Activated T-cell treated with anti-CD3 and anti-CD28 coated beads, Interleukin-2, amount 50 U/mL, for 72 hours (primary cell): Measurements from ENCODE around the gene ASXL2. TPM values are rescaled to one million over a fixed set of nuclear protein-coding genes. Genes with fewer than 3 reads are reported as not detected.
A peak's percentile ranks its signal among the peaks of the same experiment; 100 is the strongest.
"Not testable (repeated sequence)": the region's sequence is repeated elsewhere in the genome, so short reads cannot be mapped to it uniquely, and the experiment has no call there.

Source experiments
- ATAC-seq, 2 donors: fragments of 150-1000 bp; cut with Tn5 transposase; replicated peaks in 1 of 2; 2 replicates each; pipeline ENCODE4 v1.10.0; 2021; ENCODE audit warnings: moderate library complexity in 2 of 2, mild to moderate bottlenecking in 1 of 2
- DNase-seq, 2 donors: peaks; one replicate each; pipeline ENCODE4 v3.0.0; 2021 to 2022; ENCODE audit warnings: mixed read lengths in 1 of 2
- H3K27ac Mint-ChIP-seq: one replicate; pipeline ENCODE4 v1.8.0; 2022; ENCODE audit warnings: mild to moderate bottlenecking, moderate library complexity, mixed read lengths
- H3K27me3 Mint-ChIP-seq: one replicate; pipeline ENCODE4 v1.8.0; 2022; ENCODE audit warnings: low read depth, mixed read lengths
- H3K36me3 Mint-ChIP-seq, 2 donors: one replicate each; pipeline ENCODE4 v1.8.0; 2022; ENCODE audit warnings: mixed read lengths in 2 of 2, mild to moderate bottlenecking in 1 of 2; ENCODE audit not compliant: insufficient read depth in 2 of 2
- H3K4me1 Mint-ChIP-seq: one replicate; pipeline ENCODE4 v1.8.0; 2022; ENCODE audit warnings: low read depth, mixed read lengths
- H3K4me3 Mint-ChIP-seq, 2 donors: one replicate each; pipeline ENCODE4 v1.8.0; 2022; ENCODE audit warnings: mild to moderate bottlenecking in 2 of 2, mixed read lengths in 2 of 2, moderate library complexity in 2 of 2
- H3K9me3 Mint-ChIP-seq, 2 donors: one replicate each; pipeline ENCODE4 v1.8.0; 2022; ENCODE audit warnings: mixed read lengths in 2 of 2
- total RNA-seq, 2 donors: library from RNA; stranded (reverse); gene quantifications; one replicate each; pipeline ENCODE4 v1.2.3, GENCODE V29; 2022

The ASXL2 gene
- 10 to 100 TPM; 38.9 to 39.8 TPM for total RNA-seq

DNA sequence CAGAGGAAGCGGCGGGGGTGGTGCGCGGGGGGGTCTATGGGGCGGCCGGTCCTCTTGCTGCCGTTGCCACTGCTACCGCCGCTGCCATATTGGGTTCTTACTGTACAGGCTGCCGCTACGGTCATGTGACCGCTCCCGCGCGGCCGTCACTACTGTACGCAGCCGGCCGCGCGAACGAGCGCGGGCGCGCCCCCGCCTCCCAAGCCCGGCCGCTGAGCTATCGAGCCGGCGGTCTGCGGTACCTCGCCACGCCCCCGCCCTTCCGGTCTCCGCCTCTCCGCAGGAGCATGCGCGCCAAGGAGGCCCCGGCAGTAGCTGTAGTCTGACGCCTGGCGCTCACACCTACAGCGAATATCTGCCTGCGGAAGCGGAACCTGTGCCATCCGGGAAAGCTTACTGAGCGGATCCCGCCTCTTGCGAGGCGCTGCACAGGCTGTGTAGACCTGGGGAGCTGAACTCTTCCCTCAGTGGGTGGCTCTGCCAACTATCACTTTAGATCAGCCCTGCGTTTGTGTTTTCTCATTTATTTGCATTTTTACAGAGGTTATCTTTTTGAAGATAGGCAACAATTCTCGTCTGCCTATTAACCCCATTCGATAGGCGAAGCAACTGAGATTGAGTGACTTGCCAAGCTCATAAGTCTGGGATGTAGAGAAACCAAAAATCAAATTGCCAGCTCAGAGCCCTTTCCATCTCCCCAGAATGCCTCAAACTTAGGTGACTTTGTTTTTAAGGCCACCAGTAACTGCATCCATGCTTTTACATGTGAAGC, at the start of gene ASXL2:
ASXL2 (minus strand) TSS at position 127 of the 772 bp plus-strand sequence. CDS start 265 bp downstream, outside the sequence.
- Mint-ChIP-seq H3K36me3 (peaks cover 4 to 8% of the 10 kb centered on the region in 2 donors), H3K4me1 (peaks cover 66% of the 10 kb centered on the region), H3K27me3 (no peaks in the 10 kb centered on the region), H3K4me3 (peak within 1 kb of the TSS; percentile 96 to 100), H3K27ac (peak within 1 kb of the TSS; percentile 99), H3K9me3 (peaks cover 0 to 4% of the 10 kb centered on the region in 2 donors)
- DNase-seq (peak; percentile 97 to 98), ATAC-seq (peak; percentile 89 to 90)

DNA sequence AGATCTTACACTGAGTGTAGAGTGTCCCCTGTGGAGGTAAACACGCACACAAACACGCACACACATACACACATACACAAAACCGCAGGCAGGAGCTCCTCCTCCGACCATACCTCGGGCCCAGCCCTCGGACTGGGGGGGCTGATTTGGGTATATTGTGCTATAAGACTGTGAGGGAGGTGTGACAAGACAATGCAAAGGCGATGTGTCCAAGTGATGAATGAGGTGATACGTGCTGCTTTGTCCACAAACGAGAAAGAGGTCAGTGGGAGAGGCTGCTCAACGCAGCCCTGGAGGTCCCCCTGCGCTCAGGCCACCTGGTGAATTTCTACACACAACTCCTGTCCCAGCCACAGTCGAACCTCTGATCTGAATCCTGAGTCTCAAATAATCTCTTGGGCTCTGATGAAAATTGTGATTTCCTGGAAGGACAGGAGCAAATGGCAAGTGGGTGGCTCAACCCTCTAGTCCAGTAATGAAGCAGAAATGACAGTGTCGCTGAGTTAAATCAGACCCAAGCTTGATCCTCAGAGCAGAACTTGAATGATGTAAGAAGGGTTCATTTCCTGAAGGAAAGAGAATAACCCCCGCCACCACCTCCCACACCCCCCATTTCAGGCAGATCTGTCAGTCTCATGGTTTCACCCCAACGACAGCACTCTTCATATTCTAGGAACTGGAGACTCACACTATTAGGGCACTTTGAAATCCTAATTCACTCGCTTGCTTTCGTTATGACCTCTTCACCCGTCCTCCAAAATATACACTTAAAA, 48.9 kb upstream of the ASXL2 start:
- DNase-seq, result peak in 1 of 2 donors; percentile 9
- Mint-ChIP-seq H3K27me3 (no peaks in the 10 kb centered on the region), H3K4me1 (peaks cover 8% of the 10 kb centered on the region), H3K27ac (peak overlapping the region; percentile 61), H3K36me3 (no peaks in the 10 kb centered on the region), H3K9me3 (no peaks in the 10 kb centered on the region), H3K4me3 (peak overlapping the region in 1 of 2 donors; percentile 38)
- peak; percentile 36 to 76 for ATAC-seq

DNA sequence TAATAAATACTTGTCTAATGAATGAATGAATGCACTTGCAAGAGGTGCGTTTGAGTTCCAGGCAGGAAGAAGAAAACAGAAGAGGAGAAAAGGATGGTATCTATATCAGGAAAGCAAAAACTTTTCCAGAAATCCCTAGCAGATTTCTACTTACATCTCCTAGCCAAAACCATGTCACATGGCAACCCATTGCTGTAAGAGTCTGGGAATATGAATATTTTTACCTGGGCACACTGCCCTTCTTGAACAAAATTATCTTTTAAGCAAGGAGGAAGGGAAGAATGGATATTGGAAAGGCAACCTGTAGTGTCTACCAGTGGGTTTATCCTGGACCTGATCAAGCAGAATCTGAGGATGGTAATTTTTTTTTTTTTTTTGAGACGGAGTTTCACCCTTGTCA, 44.2 kb upstream of the ASXL2 start:
- ATAC-seq (no peak), DNase-seq (no peak)
- no peak overlapping the region for H3K4me3 Mint-ChIP-seq
- no peaks in the 10 kb centered on the region for H3K27me3 Mint-ChIP-seq
- H3K9me3 Mint-ChIP-seq, result no peaks in the 10 kb centered on the region
- H3K36me3 Mint-ChIP-seq, result no peaks in the 10 kb centered on the region
- peaks cover 6% of the 10 kb centered on the region for H3K4me1 Mint-ChIP-seq
- H3K27ac Mint-ChIP-seq, result no peak overlapping the region

DNA sequence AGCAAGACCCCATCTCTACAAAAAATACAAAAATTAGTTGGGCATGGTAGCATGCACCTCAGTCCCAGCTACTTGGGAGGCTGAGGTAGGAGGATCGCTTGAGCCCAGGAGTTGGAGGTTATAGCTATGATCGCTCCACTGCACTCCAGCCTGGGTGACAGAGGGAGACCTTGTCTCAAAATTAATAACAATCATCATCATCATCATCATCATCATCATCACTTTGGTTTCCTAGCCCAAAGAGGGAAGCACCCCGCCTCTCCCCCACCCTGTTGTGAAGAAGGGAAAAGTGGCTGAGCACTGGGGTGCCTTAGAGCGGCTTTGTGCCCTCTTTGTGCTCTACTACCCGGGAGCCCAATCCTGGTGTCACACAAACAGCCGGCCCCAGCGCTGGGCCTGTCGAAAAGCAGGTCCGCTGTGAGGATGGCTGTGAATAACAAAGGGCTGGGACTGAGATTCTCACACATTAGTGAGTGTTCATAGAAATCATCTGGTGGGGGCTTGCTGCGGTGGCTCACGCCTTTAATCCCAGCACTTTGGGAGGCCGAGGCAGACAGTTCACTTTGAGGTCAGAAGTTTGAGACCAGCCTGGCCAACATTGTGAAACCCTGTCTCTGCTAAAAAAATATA, 42.6 kb upstream of the ASXL2 start:
- Mint-ChIP-seq H3K9me3 (no peaks in the 10 kb centered on the region), H3K27me3 (no peaks in the 10 kb centered on the region), H3K27ac (no peak overlapping the region), H3K4me1 (peaks cover 9% of the 10 kb centered on the region), H3K36me3 (no peaks in the 10 kb centered on the region), H3K4me3 (no peak overlapping the region)
- DNase-seq (no peak), ATAC-seq (no peak)

DNA sequence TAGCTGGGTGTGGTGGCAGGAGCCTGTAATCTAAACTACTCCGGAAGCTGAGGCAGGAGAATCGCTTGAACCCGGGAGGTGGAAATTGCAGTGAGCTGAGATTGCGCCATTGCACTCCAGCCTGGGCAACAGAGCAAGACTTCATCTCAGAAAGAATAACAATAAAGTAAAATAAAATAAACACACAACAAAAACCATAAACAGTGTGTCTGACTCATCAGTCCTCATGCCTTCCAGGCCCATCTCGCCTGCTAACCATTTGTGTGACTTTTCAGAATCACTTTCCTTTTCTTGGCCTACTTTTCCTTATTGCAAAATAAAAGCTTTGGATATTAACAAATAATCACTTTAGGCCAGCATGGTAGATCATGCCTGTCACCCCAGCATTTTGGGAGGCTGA, 42.0 kb upstream of the ASXL2 start:
- Mint-ChIP-seq H3K4me1 (peaks cover 9% of the 10 kb centered on the region), H3K27ac (no peak overlapping the region), H3K27me3 (no peaks in the 10 kb centered on the region), H3K4me3 (no peak overlapping the region), H3K36me3 (no peaks in the 10 kb centered on the region), H3K9me3 (no peaks in the 10 kb centered on the region)
- DNase-seq (no peak), ATAC-seq (no peak)

DNA sequence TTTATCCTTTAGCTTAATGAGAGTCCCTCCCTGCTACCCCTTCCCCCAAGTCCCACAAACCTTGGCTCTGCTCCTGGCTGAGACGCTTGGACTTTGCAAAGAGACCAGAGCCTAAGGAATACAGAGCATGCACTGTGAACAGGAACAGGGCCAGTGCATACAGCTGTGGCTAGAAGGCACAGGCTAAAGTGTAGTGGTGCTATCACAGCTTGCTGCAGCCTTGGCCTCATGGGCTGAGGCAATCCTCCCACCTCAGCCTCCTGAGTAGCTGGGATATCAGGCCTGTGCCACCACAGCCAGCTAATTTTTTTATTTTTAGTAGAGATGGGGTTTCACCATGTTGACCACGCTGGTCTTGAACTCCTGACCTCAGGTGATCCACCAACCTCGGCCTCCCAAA, 39.5 kb upstream of the ASXL2 start:
- Mint-ChIP-seq H3K27ac (no peak overlapping the region), H3K36me3 (no peaks in the 10 kb centered on the region), H3K4me1 (peaks cover 9% of the 10 kb centered on the region), H3K27me3 (no peaks in the 10 kb centered on the region), H3K4me3 (no peak overlapping the region), H3K9me3 (no peaks in the 10 kb centered on the region)
- no peak for ATAC-seq
- no peak for DNase-seq

DNA sequence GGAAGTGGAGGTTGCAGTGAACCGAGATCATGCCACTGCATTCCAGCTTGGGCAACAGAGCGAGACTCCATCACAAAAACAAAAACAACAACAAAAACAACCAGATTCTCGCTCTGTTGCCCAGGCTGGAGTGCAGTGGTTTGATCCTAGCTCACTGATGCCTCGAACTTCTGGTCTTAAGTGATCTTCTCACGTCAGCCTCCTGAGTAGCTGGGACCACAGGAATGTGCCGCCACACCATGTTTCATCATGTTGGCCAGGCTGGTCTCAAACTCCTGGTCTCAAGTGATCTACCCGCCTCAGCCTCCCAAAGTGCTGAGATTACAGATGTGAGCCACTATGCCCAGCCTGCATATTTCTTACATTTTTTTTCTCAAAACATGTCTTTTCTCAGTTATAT, 39.1 kb upstream of the ASXL2 start:
- not testable (repeated sequence) for ATAC-seq, H3K4me3 Mint-ChIP-seq

DNA sequence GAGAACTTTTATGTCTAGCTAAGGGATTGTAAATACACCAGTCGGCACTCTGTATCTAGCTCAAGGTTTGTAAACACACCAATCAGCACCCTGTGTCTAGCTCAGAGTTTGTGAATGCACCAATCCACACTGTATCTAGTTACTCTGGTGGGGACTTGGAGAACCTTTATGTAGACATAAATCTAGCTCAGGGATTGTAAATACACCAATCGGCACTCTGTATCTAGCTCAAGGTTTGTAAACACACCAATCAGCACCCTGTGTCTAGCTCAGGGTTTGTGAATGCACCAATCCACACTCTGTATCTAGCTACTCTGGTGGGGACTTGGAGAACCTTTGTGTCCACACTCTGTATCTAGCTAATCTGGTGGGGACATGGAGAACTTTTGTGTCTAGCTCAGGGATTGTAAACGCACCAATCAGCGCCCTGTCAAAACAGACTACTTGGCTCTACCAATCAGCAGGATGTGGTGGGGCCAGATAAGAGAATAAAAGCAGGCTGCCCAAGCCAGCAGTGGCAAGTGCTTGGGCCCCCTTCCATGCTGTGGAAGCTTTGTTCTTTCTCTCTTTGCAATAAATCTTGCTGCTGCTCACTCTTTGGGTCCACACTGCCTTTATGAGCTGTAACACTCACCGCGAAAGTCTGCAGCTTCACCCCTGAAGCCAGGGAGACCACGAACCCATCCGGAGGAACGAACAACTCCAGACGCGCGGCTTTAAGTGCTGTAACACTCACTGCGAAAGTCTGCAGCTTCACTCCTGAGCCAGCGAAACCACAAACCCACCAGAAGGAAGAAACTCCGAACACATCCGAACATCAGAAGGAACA, 37.9 kb upstream of the ASXL2 start:
- peak; percentile 25 to 41 for DNase-seq
- H3K27me3 Mint-ChIP-seq, H3K4me1 Mint-ChIP-seq, ATAC-seq, H3K36me3 Mint-ChIP-seq, H3K9me3 Mint-ChIP-seq, H3K27ac Mint-ChIP-seq: not testable (repeated sequence)
- H3K4me3 Mint-ChIP-seq, result peak overlapping the region; percentile 82 to 86

More for the DNA sequence above, 39.1 kb upstream of the ASXL2 start:
- not testable (repeated sequence) for H3K27me3 Mint-ChIP-seq, H3K27ac Mint-ChIP-seq, H3K9me3 Mint-ChIP-seq, H3K4me1 Mint-ChIP-seq, H3K36me3 Mint-ChIP-seq, DNase-seq

DNA sequence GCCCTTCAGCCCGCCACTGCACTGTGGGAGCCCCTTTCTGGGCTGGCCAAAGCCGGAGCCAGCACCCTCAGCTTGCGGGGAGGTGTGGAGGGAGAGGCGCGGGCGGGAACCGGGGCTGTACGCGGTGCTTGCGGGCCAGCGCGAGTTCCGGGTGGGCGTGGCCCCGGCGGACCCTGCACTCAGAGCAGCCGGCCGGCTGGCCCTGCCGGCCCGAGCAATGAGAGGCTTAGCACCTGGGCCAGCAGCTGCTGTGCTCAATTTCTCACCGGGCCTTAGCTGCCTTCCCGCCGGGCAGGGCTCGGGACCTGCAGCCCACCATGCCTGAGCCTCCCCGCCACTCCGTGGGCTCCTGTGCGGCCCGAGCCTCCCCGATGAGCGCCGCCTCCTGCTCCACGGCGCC, 37.1 kb upstream of the ASXL2 start:
- not testable (repeated sequence) for H3K36me3 Mint-ChIP-seq, H3K4me3 Mint-ChIP-seq, DNase-seq, H3K9me3 Mint-ChIP-seq, H3K4me1 Mint-ChIP-seq, H3K27me3 Mint-ChIP-seq, ATAC-seq, H3K27ac Mint-ChIP-seq

DNA sequence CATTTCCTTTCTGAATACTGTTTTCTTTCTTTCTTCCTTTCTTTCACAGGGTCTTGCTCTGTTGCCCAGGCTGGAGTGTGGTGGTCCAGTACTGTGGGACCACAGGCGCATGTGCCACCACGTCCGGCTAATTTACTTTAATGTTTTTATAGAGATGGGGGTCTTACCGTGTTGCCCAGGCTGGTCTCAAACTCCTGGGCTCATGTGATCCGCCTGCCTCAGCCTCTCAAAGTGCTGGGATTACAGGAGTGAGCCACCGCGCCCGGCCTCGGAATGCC, 35.3 kb upstream of the ASXL2 start:
- not testable (repeated sequence) for H3K4me1 Mint-ChIP-seq, DNase-seq, H3K4me3 Mint-ChIP-seq, H3K27me3 Mint-ChIP-seq, H3K36me3 Mint-ChIP-seq, ATAC-seq, H3K9me3 Mint-ChIP-seq, H3K27ac Mint-ChIP-seq

DNA sequence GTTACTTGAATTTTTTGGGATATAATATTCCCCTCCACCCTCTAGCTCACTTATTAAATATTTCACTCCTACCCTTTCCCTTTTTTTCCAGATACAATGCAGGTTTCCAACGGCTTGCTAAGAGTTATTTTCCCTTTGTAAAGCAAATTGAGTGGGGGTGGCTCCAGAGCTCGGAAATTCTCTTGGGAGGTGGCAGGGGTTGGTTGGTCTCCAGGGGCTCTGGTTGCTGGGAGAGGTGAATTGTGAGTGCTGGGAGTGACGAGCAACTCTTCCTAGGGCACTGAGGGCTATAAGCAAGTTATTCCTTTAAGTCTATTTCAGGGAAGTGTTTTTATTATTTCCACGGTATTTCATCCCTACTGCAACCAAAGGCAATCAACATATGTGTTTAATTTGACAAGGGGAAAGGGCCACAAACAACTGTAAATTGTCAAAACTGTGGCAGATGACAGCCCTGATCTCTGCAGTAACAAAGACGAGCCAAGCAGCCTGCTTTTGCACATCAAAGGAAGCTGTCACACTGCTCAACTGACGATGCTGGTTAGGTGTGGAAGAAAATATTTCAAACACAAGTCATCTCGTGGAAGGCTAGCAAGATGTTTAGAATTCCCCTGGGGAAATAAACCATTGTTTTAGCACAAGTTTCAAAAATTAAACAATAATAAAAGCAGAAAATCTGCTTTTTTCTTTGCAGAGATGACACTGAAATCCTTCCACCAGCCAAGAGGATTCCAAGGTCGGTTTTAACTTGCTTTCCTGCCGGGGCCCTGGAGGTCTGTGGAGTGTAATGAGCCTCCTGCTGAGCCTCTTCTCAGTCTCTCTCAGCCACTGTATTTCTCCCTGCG, 34.8 kb upstream of the ASXL2 start:
- Mint-ChIP-seq H3K4me3 (no peak overlapping the region), H3K4me1 (peaks cover 9% of the 10 kb centered on the region), H3K9me3 (no peaks in the 10 kb centered on the region), H3K27ac (no peak overlapping the region), H3K36me3 (no peaks in the 10 kb centered on the region), H3K27me3 (no peaks in the 10 kb centered on the region)
- no peak for ATAC-seq
- no peak for DNase-seq

DNA sequence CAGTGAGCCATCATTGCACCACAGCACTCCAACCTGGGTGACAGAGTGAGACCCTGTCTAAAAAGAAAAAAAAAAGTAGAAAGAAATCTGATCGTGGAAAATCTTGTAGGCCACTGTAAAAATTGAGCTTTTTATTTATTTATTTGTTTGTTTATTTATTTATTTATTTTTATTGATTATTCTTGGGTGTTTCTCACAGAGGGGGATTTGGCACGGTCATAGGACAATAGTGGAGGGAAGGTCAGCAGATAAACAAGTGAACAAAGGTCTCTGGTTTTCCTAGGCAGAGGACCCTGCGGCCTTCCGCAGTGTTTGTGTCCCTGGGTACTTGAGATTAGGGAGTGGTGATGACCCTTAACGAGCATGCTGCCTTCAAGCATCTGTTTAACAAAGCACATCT, 31.3 kb upstream of the ASXL2 start:
- H3K27me3 Mint-ChIP-seq, result peaks cover 14% of the 10 kb centered on the region
- not testable (repeated sequence) for H3K9me3 Mint-ChIP-seq, H3K4me1 Mint-ChIP-seq, H3K36me3 Mint-ChIP-seq, ATAC-seq, DNase-seq, H3K27ac Mint-ChIP-seq, H3K4me3 Mint-ChIP-seq
